Stimulated activated CD4-positive, alpha-beta T cell treated with anti-CD3 and anti-CD28 coated beads, Interleukin-1b, Interleukin-23, amount 100 ng/mL, for 1 hour (primary cell): ENCODE data around the gene ADAMTS13.
A peak's percentile ranks its signal among the peaks of the same experiment; 100 is the strongest.
"Not testable (repeated sequence)": the region's sequence is repeated elsewhere in the genome, so short reads cannot be mapped to it uniquely, and the experiment has no call there.

Experiments
- DNase-seq, 2 donors: peaks; one replicate each; pipeline ENCODE4 v3.0.0-alpha.2; 2020; ENCODE audit warnings: low read depth in 2 of 2

The ADAMTS13 gene

DNA sequence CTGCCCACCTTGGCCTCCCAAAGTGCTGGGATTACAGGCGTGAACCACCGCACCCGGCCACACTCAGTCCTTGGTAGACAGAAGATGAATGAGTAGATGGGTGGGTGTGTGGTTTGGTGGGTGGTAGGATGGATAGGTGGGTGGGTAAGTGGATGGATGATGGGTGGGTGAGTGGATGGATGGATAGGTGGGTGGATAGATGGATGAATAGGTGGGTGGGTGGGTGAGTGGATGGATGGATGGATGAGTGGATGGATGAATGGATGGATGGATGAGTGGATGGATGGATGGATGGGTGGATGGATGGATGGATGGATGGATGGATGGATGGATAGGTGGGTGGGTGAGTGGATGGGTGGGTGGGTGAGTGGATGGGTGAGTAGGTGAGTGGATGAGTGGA, 29.9 kb upstream of the ADAMTS13 start:
- DNase-seq: not testable (repeated sequence)

DNA sequence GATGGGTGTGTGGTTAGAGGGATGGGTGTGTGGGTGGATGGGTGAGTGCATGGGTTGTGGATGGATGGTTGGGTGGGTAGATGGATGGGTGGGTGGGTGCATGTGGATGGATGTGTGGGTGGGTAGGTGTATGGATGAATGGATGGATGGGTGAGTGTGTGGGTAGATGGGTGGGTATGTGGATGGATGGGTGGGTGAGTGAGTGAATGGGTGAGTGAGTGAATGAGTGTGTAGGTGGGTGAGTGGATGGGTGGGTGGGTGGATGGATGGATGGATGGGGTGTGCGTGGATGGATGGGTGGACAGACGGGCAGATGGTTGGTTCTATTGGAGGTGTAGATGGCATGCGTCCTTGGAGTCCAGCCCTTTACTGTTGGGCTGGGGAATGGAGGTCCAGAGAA, 28.8 kb upstream of the ADAMTS13 start:
- no peak for DNase-seq

DNA sequence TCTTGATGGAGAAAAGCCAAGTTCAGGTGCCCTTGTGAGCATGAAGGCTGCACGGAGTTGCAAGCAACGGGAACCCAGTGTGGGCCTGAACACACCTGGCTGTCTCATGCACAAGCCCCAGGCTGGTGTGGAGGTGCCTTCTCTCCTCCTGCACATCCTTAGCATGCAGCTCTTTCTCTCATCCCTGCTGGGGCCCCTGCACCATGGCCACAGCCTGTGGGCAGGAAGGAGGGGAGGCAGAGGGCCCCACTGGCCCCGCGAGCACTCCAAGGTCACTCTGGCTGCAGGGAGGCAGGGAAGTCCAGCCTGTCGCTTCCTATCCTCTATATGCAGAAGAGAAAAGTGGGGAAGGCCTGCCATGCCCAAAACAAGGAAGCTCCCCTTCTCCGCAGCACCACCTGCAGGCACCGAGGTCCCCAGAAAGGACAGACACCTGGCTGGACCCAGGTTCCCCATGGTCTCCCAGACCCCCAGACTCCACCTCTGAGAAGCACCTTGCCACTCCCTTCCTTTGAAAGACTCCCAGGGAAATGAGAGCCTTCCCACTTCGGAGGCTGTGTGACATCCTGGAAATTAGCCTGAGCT, 27.4 kb upstream of the ADAMTS13 start:
- DNase-seq: no peak

GRCh38 chr9:133396952-133397351, 25.2 kb upstream of the ADAMTS13 start:
- DNase-seq: no peak

GRCh38 chr9:133397370-133397769, 24.8 kb upstream of the ADAMTS13 start:
- no peak for DNase-seq

- DNase-seq: no peak
These were observed 24.3 kb upstream of the ADAMTS13 start for GRCh38 chr9:133397895-133398294.

DNA sequence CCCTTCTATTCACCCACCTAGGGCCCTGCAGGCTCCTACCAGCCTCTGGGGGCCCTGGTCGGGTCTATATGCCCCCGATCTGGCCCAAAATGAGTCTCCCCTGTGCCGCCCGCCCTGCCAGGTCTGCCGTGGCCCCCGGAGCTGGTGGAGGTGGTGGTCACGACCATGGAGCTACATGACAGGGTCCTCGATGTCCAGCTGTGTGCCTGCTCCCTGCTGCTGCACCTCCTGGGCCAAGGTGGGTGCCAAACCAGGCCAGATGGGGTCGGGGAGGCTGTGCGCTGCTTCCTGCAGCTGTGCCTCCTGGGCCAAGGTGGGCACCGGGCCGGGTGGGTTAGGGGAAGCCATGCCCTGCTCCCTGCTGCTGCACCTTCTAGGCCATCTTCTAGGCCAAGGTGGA, 21.9 kb upstream of the ADAMTS13 start:
- DNase-seq: no peak

GRCh38 chr9:133401588-133401987, 20.6 kb upstream of the ADAMTS13 start:
- no peak for DNase-seq

- no peak for DNase-seq
These were observed 19.5 kb upstream of the ADAMTS13 start for GRCh38 chr9:133402689-133403088.

DNA sequence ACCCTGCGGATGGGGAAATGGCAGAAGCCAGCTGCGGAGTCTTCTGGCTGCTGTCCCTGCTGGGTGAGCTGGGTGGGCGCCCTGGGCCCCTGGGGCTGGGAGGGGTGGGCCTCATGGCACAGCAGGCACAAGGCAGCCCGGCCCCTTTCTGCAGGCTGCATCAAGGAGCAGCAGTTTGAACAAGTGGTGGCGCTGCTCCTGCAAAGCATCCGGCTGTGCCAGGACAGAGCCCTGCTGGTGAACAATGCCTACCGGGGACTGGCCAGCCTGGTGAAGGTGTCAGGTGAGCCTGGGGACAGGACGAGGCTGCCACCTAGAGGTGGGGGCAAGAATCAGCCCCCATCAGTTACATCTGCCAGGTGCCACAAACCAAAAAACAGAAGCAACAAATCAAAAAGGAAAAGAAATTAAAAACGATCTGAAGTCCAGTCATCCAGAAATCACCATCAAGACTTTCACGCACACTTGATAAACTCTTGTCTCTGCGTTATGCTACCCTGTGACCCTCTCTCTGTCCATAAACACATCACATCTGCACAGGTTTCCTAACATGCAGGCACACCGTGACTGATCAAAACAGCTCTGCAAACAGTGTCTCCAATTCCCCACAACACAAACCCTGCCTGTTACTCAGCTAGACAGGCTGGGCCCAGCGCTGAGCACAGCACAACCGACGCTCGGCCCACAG, 18.3 kb upstream of the ADAMTS13 start:
- peak; percentile 39 to 42 for DNase-seq

DNA sequence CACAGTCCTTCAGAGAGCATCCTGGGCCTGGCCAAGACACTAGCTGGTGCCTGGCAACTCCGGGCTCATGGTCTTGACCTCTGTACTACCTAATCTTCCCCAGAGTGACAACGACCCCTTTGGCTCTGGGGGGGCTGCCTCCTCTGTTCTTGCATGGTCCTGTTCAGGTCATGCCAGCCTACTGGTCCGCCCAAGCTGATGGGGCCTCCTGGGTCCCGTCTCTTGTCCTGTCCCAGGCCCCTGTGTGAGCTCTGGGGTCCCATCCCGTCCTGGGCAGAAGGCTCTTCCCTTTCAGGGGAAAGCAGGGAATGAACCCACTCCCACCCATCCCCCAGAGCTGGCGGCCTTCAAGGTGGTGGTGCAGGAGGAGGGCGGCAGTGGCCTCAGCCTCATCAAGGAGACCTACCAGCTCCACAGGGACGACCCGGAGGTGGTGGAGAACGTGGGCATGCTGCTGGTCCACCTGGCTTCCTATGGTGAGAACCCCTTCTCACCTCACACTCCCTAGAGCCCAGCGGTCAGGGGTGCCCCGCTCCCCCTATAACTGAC, 17.6 kb upstream of the ADAMTS13 start:
- DNase-seq: no peak

DNA sequence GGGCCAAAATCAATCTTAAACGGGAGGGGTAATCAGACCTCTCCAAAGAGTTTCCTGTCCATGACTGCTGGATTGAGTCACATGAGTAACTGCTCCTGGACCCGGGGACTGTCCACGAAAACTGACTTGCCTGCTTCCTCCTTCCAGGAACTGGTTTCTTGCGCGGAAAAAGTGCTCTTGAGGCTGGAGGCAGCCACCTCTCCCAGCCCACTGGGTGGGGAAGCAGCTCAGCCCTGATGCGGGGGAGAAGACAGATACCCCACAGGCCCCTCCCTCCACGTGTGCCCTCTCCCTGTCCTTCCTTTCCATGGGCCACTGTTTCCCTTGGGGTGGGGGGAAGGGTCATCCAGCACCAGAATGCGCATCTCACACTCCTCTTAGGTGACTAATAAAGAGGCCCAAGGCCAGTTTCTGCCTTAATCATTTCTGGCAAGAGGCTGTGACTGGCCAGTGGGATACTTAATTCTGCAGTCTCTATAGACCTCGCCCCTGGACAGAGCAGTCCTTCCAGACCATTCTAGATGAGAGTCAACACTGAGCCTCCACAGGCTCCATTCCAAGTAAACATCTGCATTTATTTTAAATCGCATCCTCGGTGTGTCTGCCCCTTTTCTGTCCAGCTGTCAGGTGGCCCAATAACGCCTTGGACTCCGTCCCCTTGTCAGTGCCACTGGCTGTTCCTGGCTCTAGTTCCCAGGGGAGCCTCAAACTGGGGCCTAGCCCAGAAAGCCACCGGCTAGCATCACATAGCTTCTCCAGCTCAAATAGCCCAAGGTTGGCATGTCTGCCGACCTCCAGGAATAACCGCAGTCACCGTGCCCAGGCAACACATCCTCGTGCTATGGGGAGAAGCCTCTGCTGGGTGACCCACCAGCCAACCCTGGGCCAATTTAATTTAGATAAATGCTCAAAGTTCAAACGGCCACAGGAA, 16.4 kb upstream of the ADAMTS13 start:
- no peak for DNase-seq

GRCh38 chr9:133406480-133407307, 15.5 kb upstream of the ADAMTS13 start:
- peak; percentile 53 to 64 for DNase-seq

DNA sequence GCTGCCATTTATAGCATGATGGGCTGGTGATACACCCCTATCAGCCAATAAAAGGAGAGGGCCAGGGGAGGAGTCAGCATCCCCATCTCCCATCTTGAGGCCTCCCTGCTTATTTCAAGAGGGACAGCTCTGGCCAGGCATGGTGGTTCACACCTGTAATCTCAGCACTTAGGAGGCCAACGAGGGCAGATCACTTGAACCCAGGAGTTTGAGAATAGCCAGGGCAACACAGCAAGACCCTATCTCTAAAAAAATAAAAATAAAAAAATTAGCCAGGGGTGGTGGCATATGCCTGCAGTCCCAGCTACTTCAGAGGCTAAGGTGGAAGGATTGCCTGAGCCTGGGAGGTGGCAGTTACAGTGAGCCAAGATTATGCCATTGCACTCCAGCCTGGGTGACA, 14.1 kb upstream of the ADAMTS13 start:
- DNase-seq: no peak

- no peak for DNase-seq
These were observed 7.0 kb upstream of the ADAMTS13 start for GRCh38 chr9:133415170-133415569.

- DNase-seq: peak; percentile 51 to 66
These were observed 4.4 kb upstream of the ADAMTS13 start, which contains the start of gene REXO4 for GRCh38 chr9:133417541-133418461. REXO4 (minus strand) TSS chr9:133418010; CDS start chr9:133417844, 166 bp downstream.

- DNase-seq: no peak
These were observed 3.2 kb upstream of the ADAMTS13 start for GRCh38 chr9:133419005-133419404.

- no peak for DNase-seq
These were observed 1.8 kb upstream of the ADAMTS13 start for GRCh38 chr9:133420392-133420827.

- no peak for DNase-seq
These were observed 1.0 kb downstream of the ADAMTS13 start for GRCh38 chr9:133423216-133423615.

DNA sequence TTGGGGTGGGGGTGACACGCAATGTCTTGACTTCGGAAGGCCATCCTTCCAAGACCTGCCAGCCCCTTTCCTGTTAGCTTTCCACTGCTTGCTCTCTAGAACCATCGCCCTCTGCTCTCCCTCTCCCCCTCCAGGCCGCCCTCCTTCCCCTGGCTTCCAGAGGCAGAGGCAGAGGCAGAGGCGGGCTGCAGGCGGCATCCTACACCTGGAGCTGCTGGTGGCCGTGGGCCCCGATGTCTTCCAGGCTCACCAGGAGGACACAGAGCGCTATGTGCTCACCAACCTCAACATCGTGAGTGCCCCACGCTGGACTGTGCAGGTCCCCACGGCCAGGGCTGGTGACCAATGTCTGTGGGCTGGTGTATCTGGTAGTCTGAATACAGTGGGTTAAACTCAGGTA, 2.0 kb downstream of the ADAMTS13 start:
- DNase-seq: no peak
